ENCODE results near the gene STAC2.
A peak's percentile ranks its signal among the peaks of the same experiment; 100 is the strongest.

Gene STAC2

DNA sequence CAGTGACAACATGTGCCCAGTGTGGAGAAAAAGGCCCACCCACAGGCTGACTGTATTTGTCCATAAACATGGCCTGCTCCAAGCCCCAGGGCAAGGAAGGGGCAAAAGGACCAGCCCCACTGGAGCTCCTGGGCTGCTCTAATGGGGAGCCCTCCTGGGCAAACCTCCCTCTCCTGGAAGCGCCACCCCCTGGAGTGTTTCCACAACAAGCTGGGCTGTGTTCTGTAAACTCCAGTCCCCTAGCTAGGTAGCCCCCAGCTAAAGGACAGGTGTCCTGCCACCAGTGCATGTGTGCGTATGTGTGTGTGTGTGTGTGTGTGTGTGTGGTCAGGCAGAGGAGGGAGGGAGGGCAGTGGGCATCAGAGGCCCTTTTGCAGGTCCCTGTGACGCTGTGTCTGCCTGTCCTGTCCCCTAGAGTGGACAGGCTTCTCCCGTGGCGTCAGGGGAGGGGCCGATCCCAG is 11.3 kb upstream of the STAC2 start:
- Histone ChIP-seq H3K36me3 (ENCODE audit: control insufficient read depth, low read length) (no peaks in the 10 kb centered on the region), H3F3A (ENCODE audit: control insufficient read depth, insufficient read depth) (peaks cover 4% of the 10 kb centered on the region; the same call in 1 of the 2 replicates), H3K27ac (ENCODE audit: low read depth, low read length) (no peak overlapping the region), H3K79me2 (ENCODE audit: control insufficient read depth, low read length) (no peaks in the 10 kb centered on the region), H3K4me2 (ENCODE audit: low read length) (no peak overlapping the region), H3K4me3 (ENCODE audit: low read length) (no peak overlapping the region), H4K20me1 (ENCODE audit: control insufficient read depth, insufficient read depth, low read depth, low read length) (no peaks in the 10 kb centered on the region; the same call in 1 of the 2 replicates), H3K27me3 (ENCODE audit: control insufficient read depth, low read length) (no peaks in the 10 kb centered on the region), H3K9me3 (ENCODE audit: control insufficient read depth, insufficient read depth, low read length) (no peaks in the 10 kb centered on the region), H3K9me2 (replicated peaks; ENCODE audit: control insufficient read depth, low read length) (no peaks in the 10 kb centered on the region), H3K4me1 (ENCODE audit: control insufficient read depth, low read length) (peaks cover 47% of the 10 kb centered on the region)
- TF ChIP-seq, protein P1, sequence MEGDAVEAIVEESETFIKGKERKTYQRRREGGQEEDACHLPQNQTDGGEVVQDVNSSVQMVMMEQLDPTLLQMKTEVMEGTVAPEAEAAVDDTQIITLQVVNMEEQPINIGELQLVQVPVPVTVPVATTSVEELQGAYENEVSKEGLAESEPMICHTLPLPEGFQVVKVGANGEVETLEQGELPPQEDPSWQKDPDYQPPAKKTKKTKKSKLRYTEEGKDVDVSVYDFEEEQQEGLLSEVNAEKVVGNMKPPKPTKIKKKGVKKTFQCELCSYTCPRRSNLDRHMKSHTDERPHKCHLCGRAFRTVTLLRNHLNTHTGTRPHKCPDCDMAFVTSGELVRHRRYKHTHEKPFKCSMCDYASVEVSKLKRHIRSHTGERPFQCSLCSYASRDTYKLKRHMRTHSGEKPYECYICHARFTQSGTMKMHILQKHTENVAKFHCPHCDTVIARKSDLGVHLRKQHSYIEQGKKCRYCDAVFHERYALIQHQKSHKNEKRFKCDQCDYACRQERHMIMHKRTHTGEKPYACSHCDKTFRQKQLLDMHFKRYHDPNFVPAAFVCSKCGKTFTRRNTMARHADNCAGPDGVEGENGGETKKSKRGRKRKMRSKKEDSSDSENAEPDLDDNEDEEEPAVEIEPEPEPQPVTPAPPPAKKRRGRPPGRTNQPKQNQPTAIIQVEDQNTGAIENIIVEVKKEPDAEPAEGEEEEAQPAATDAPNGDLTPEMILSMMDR (IDR thresholded peaks at IDR 0.05; ENCODE audit: low read depth, low read length, poor library complexity, severe bottlenecking), result no peak
- TF ChIP-seq EZH2phosphoT487 (IDR thresholded peaks at IDR 0.05; ENCODE audit: borderline replicate concordance, low read length), result no peak

DNA sequence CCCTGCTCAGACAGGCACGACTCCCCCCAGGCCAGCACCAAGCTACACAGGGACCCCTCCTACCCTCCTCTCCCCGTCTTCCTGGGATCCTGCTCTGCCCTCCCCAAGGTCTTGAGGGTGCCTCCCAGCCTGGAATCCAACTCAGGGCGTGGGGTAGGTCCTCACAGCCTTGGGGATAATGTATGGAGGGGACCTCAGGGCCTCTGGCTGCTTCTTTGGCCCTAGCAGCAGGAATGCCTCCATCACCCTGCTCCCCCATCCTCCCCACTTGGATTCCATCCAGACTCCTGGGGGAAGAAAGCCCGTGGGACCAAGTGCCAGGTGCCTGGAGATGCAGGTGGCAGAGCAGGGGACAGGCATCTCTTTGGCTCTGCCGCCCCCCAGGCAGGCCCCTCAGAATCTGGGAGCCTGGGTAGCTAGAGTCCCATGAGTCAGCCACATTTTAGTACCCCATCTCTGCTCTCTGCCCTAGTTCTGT is 10.7 kb upstream of the STAC2 start:
- H3K4me3 ChIP-seq (ENCODE audit: low read length), result no peak overlapping the region
- H3K4me2 ChIP-seq (ENCODE audit: low read length), result no peak overlapping the region
- H3K79me2 ChIP-seq (ENCODE audit: control insufficient read depth, low read length), result no peaks in the 10 kb centered on the region
- H4K20me1 ChIP-seq (ENCODE audit: control insufficient read depth, insufficient read depth, low read depth, low read length), result no peaks in the 10 kb centered on the region; the same call in 1 of the 2 replicates
- no peaks in the 10 kb centered on the region for H3K9me3 ChIP-seq (ENCODE audit: control insufficient read depth, insufficient read depth, low read length)
- no peak overlapping the region for H3K27ac ChIP-seq (ENCODE audit: low read depth, low read length)
- no peaks in the 10 kb centered on the region for H3K27me3 ChIP-seq (ENCODE audit: control insufficient read depth, low read length)
- H3F3A ChIP-seq (ENCODE audit: control insufficient read depth, insufficient read depth), result peaks cover 4% of the 10 kb centered on the region; the same call in 1 of the 2 replicates
- H3K36me3 ChIP-seq (ENCODE audit: control insufficient read depth, low read length), result no peaks in the 10 kb centered on the region
- no peaks in the 10 kb centered on the region for H3K9me2 ChIP-seq (replicated peaks; ENCODE audit: control insufficient read depth, low read length)
- H3K4me1 ChIP-seq (ENCODE audit: control insufficient read depth, low read length), result peaks cover 47% of the 10 kb centered on the region
- TF ChIP-seq, protein P1 (IDR thresholded peaks at IDR 0.05; ENCODE audit: low read depth, low read length, poor library complexity, severe bottlenecking), result no peak
- no peak for TF ChIP-seq EZH2phosphoT487 (IDR thresholded peaks at IDR 0.05; ENCODE audit: borderline replicate concordance, low read length)

DNA sequence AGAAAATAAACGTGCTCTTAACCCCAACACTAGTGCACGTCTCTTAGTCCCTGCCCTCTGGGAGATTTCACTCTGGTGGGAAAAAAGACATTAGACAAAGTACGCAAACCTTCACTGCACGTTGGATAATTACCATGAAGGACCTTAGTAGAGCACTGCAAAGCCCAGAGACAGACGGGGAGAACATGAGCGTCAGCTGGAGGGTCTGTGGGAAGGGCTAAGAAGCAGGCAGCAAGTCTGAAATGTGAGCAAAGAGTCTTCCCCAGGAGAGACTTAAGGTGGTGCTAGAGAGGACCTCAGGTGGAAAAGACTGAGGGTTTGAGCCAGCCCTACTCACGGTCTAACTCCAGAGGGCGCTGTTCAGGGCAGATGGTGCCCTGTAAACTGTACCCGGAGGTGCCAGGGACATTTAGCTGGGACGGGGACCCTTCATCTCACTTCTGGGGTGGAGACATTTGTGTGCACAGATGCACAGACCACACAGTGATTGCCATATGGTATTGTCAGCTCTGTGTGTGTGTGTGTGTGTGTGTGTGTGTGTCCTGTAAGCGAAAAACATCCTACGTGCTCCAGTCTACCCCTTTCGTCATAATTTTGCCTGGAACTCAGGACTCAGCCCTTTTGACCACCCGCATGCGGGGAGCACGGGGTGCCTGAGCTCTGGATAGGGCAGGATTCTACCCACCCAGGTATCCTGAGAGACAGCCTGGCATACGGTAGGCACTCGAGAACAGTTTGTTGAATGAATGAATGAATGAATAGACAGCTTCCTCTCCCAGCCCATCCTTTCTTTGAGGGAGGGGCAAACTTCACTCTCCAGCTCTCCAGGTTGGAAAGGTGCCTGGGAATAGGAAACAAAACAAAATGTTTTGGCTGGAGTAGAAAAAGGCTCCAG is 10.1 kb upstream of the STAC2 start:
- no peaks in the 10 kb centered on the region for H3K79me2 ChIP-seq (ENCODE audit: control insufficient read depth, low read length)
- TF ChIP-seq, protein P1 (IDR thresholded peaks at IDR 0.05; ENCODE audit: low read depth, low read length, poor library complexity, severe bottlenecking), result peak; percentile 100
- no peak for TF ChIP-seq EZH2phosphoT487 (IDR thresholded peaks at IDR 0.05; ENCODE audit: borderline replicate concordance, low read length)
- H3K36me3 ChIP-seq (ENCODE audit: control insufficient read depth, low read length), result no peaks in the 10 kb centered on the region
- peaks cover 49% of the 10 kb centered on the region for H3K4me1 ChIP-seq (ENCODE audit: control insufficient read depth, low read length)
- H4K20me1 ChIP-seq (ENCODE audit: control insufficient read depth, insufficient read depth, low read depth, low read length), result no peaks in the 10 kb centered on the region; the same call in 1 of the 2 replicates
- H3K9me3 ChIP-seq (ENCODE audit: control insufficient read depth, insufficient read depth, low read length), result no peaks in the 10 kb centered on the region
- no peak overlapping the region for H3K27ac ChIP-seq (ENCODE audit: low read depth, low read length)
- H3K4me3 ChIP-seq (ENCODE audit: low read length), result no peak overlapping the region
- 0 out of 2 replicates have a peak overlapping the region, but pooled peaks have one; percentile 2 for H3K4me2 ChIP-seq (ENCODE audit: low read length)
- H3F3A ChIP-seq (ENCODE audit: control insufficient read depth, insufficient read depth), result peaks cover 4% of the 10 kb centered on the region; the same call in 1 of the 2 replicates
- H3K27me3 ChIP-seq (ENCODE audit: control insufficient read depth, low read length), result no peaks in the 10 kb centered on the region
- no peaks in the 10 kb centered on the region for H3K9me2 ChIP-seq (replicated peaks; ENCODE audit: control insufficient read depth, low read length)

Measured in DOHH2 (cell line).